PFSK-1 (cell line): ENCODE measurements around the gene HDDC3.

Experiments used
- FOXP2 ChIP-seq: optimal IDR thresholded peaks from 2 replicates; pipeline ENCODE3; 2011; ENCODE audit warnings: borderline replicate concordance, control low read depth, inconsistent platforms; ENCODE audit not compliant: insufficient read depth; ENCODE audit errors: extremely low read length, extremely low read depth
- POLR2AphosphoS5 ChIP-seq: IDR thresholded peaks from 2 replicates; pipeline ENCODE4 v1.6.1; 2012; ENCODE audit warnings: low read depth, mild to moderate bottlenecking, control low read depth, low read length, moderate library complexity
- REST ChIP-seq, 2 experiments: IDR thresholded peaks; 2 replicates each; pipeline versions ENCODE4 v1.6.1 to v1.8.0; 2011 to 2012; ENCODE audit warnings: low read depth in 2 of 2, low read length in 2 of 2, control low read depth in 1 of 2, inconsistent platforms in 1 of 2, mild to moderate bottlenecking in 1 of 2, moderate library complexity in 1 of 2; ENCODE audit not compliant: insufficient read depth in 1 of 2
- SIN3A ChIP-seq: IDR thresholded peaks from 2 replicates; pipeline ENCODE4 v1.6.1; 2012; ENCODE audit warnings: mild to moderate bottlenecking, low read length, moderate library complexity, borderline replicate concordance; ENCODE audit not compliant: insufficient read depth
- TAF1 ChIP-seq: IDR thresholded peaks from 2 replicates; pipeline ENCODE4 v1.6.1; 2012; ENCODE audit warnings: low read length, control low read depth, borderline replicate concordance; ENCODE audit not compliant: insufficient read depth

Gene HDDC3

DNA sequence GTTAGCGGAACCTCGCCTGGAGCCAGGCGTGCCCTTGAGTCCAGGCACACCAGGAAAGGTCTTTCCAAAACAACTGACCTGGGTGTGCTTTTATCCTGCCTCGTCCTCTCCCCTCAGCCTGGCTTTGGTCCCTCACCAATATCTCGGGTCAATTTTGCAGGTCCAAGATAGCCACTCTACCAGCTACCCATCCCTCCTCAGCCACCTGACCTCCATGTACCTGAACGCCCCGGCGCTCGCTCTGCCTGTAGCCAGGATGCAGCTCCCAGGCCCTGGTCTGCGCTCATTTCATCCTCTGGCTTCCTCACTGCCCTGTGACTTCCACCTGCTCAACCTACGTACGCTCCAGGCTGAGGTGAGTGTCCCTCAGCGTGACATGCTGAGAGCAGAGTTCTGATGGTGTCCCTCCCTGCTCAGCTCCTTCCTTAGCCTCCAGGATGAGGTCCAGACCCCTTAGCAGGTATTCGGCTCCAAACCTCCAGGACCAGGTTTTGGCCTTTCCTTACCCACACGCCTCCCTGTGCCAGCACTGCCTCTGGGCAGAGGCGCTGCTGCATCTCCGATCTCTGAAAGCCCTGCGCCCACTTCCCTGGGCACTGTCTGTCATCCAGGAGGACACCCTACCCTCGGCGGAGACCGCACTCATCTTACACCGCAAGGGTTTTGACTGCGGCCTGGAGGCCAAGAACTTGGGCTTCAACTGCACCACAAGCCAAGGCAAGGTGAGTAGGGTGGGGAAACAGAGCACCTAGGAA is 14.1 kb downstream of the HDDC3 start:
- TF ChIP-seq FOXP2 (no peak), POLR2AphosphoS5 (no peak), SIN3A (no peak), REST (IDR thresholded peaks at IDR 0.05; ENCODE audit: insufficient read depth in 1 of 2, low read depth in 2 of 2, low read length in 2 of 2) (no peak), TAF1 (no peak)

DNA sequence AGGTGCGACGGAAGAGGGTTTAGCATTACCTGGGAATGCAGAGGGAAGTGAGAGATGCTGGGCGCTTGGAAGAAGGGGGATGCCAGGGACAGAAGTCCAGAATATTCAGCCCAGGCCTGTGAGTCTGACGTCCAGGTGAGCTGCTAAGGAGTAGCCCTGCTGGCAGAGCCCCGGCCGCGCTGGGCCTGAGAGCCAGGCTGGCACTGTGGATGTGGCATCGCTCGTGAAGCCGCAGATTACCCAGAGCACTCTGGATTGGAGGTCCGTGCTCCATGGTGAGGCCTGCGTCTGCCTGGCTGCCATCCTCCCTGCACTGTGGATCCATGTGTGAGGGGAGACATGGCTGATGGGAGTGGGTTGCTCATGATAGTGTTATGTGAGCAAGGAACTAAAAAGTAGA is 14.8 kb downstream of the HDDC3 start:
- TF ChIP-seq REST (IDR thresholded peaks at IDR 0.05; ENCODE audit: insufficient read depth in 1 of 2, low read depth in 2 of 2, low read length in 2 of 2) (no peak), SIN3A (no peak), FOXP2 (no peak), POLR2AphosphoS5 (no peak), TAF1 (no peak)

DNA sequence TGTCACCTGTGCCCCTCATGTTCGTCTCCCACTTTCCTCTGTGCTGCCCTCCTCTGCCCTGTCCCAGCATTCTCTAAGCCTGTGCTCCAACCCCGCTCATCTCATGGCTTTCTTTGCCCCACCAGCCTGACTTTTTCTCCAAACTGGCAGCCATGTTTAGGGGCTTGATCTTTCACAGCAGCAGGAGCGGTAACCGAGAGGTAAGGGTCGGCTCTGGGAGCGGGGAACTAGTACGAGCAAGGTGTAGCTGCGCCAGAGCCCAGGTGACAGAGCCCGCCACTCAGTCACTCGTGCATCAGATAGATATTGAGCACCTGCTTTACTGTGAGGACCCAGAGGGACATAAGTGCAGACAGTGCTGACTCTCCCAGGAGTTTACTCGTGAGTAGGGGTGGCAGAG is 15.9 kb downstream of the HDDC3 start:
- TF ChIP-seq TAF1 (no peak), REST (IDR thresholded peaks at IDR 0.05; ENCODE audit: insufficient read depth in 1 of 2, low read depth in 2 of 2, low read length in 2 of 2) (no peak), SIN3A (no peak), POLR2AphosphoS5 (no peak), FOXP2 (no peak)

GRCh38 chr15:90915808-90916440 is 16.4 kb downstream of the HDDC3 start:
- peak; percentile 17 for TF ChIP-seq FOXP2
- TF ChIP-seq SIN3A = no peak

GRCh38 chr15:90915216-90915807 is 17.0 kb downstream of the HDDC3 start:
- TF ChIP-seq SIN3A = no peak
- TF ChIP-seq REST (IDR thresholded peaks at IDR 0.05; ENCODE audit: insufficient read depth in 1 of 2, low read depth in 2 of 2, low read length in 2 of 2) = no peak
- no peak for TF ChIP-seq TAF1
- no peak for TF ChIP-seq FOXP2
- no peak for TF ChIP-seq POLR2AphosphoS5
